Osteocyte (in vitro differentiated cells): Measurements from ENCODE around the gene SLC35F3. TPM values are rescaled to one million over a fixed set of nuclear protein-coding genes. Genes with fewer than 3 reads are reported as not detected.

ENCODE experiments used
- DNase-seq: peaks from one replicate; pipeline ENCODE4 v3.0.0; 2021; ENCODE audit warnings: mixed read lengths; ENCODE audit not compliant: unreplicated experiment; ENCODE audit errors: extremely low spot score
- H3K27ac Mint-ChIP-seq: one replicate; pipeline ENCODE4 v1.8.0; 2021; ENCODE audit warnings: mild to moderate bottlenecking, mixed read lengths; ENCODE audit not compliant: unreplicated experiment
- H3K27me3 Mint-ChIP-seq: one replicate; pipeline ENCODE4 v1.8.0; 2021; ENCODE audit warnings: mixed read lengths; ENCODE audit not compliant: unreplicated experiment
- H3K36me3 Mint-ChIP-seq: one replicate; pipeline ENCODE4 v1.8.0; 2021; ENCODE audit warnings: mixed read lengths; ENCODE audit not compliant: unreplicated experiment
- H3K4me1 Mint-ChIP-seq: one replicate; pipeline ENCODE4 v1.8.0; 2021; ENCODE audit warnings: mixed read lengths; ENCODE audit not compliant: unreplicated experiment
- H3K4me3 Mint-ChIP-seq: one replicate; pipeline ENCODE4 v1.8.0; 2021; ENCODE audit warnings: mild to moderate bottlenecking, moderate library complexity, mixed read lengths; ENCODE audit not compliant: unreplicated experiment
- H3K9me3 Mint-ChIP-seq: one replicate; pipeline ENCODE4 v1.8.0; 2021; ENCODE audit warnings: mixed read lengths; ENCODE audit not compliant: unreplicated experiment
- total RNA-seq: library from RNA; stranded (reverse); gene quantifications from 2 replicates; pipeline ENCODE4 v1.2.1, GENCODE V29; 2021
- TF ChIP-seq, protein P1 (sequence below): fragments of 200-600 bp; sonication (generic); IDR thresholded peaks from 2 replicates; pipeline ENCODE4 v1.5.0; 2021; ENCODE audit warnings: antibody characterized with exemption, mild to moderate bottlenecking, moderate library complexity

SLC35F3 gene
- total RNA-seq, 1 donor from 2014 or later, result not detected

DNA sequence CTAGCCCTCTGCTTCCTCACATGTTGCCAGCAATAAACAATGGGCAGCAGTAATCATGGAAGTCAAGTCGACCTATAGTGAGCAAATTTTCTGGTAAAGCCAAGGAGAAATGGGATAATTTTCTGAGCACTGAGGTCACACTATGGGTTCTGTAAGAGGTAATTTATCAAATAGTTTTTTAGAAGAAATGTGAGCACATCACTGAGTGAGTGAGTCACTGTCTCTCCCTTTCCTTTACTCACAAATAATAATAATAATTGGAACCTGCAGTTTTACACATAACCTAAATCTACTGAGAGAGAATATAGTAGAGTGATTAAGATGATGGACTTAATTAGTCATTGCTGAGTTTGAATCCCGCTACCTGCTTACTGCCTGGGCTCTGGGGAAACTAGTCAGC lies 23.6 kb downstream of the SLC35F3 start:
- Mint-ChIP-seq H3K36me3 (no peaks in the 10 kb centered on the region), H3K27ac (no peak overlapping the region), H3K9me3 (peaks cover 13% of the 10 kb centered on the region), H3K4me1 (no peaks in the 10 kb centered on the region), H3K27me3 (no peaks in the 10 kb centered on the region), H3K4me3 (no peak overlapping the region)
- TF ChIP-seq, protein P1, sequence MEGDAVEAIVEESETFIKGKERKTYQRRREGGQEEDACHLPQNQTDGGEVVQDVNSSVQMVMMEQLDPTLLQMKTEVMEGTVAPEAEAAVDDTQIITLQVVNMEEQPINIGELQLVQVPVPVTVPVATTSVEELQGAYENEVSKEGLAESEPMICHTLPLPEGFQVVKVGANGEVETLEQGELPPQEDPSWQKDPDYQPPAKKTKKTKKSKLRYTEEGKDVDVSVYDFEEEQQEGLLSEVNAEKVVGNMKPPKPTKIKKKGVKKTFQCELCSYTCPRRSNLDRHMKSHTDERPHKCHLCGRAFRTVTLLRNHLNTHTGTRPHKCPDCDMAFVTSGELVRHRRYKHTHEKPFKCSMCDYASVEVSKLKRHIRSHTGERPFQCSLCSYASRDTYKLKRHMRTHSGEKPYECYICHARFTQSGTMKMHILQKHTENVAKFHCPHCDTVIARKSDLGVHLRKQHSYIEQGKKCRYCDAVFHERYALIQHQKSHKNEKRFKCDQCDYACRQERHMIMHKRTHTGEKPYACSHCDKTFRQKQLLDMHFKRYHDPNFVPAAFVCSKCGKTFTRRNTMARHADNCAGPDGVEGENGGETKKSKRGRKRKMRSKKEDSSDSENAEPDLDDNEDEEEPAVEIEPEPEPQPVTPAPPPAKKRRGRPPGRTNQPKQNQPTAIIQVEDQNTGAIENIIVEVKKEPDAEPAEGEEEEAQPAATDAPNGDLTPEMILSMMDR, result no peak
- no peak for DNase-seq

DNA sequence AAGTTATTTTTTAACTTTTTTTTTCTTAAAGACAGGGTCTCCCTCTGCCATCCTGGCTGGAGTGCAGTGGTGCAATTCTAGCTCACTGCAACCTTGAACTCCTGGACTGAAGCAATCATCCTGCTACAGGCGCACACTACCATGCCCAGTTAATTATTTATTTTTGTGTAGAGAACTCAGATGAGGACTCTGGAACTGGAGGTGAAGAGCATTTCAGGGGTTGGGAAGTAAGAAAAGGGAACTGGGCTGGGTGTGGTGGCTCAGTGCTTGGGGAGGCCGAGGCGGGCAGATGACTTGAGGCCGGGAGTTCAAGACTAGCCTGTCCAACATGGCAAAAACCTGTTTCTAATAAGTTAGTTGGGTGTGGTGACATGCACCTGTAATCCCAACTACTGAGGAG lies 28.9 kb downstream of the SLC35F3 start:
- H3K27ac Mint-ChIP-seq, result no peak overlapping the region
- no peak overlapping the region for H3K4me3 Mint-ChIP-seq
- TF ChIP-seq, protein P1, result no peak
- H3K36me3 Mint-ChIP-seq, result no peaks in the 10 kb centered on the region
- peaks cover 7% of the 10 kb centered on the region for H3K9me3 Mint-ChIP-seq
- no peak for DNase-seq
- no peaks in the 10 kb centered on the region for H3K27me3 Mint-ChIP-seq
- no peaks in the 10 kb centered on the region for H3K4me1 Mint-ChIP-seq

DNA sequence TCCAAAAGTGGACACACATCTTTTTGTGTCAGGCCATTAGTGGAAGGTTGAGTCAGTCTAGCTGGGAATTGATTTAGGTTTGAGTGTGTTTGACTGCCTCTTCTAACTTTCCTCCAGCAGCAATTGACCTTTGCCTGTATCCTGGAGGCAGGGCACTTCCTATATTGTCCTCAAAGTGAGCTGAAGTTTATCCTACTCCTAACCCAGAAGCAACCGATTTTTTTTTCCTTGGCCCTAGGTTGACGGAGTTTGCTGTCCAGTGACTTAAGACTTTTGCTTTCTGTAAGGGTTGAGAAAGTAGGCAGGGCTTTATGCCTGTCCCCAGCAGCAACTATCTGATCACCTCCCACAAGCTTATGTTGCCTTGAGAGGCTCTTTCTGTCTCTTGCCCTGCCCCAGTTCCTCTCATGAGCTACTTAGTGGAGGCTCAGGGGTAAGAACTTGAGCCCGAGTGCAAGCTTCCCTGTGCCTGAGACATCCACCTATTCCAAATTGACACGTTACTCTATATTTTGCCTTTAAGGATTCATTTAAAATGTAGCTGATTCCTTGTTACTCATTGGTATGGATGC lies 30.9 kb downstream of the SLC35F3 start:
- H3K9me3 Mint-ChIP-seq, result no peaks in the 10 kb centered on the region

DNA sequence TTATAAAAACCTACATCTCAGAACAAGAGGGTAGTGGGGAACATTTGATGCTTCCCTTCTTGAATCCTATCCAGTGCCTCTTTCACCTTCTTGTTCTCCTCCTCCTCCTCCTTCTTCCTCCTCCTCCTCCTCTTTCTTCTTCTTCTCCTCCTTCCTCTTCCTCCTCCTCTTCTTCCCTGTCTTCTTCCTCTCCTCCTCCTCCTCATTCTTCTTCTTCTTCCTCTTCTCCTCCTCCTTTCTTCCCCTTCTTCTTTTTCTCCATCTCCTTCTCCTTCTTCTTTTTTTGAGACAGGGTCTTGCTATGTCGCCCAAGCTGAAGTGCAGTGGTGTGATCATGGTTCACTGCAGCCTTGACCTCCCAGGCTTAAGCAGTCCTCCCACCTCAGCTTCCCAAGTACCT lies 31.9 kb downstream of the SLC35F3 start:
- Mint-ChIP-seq H3K4me3 (no peak overlapping the region), H3K27me3 (no peaks in the 10 kb centered on the region), H3K4me1 (no peaks in the 10 kb centered on the region), H3K36me3 (no peaks in the 10 kb centered on the region), H3K9me3 (no peaks in the 10 kb centered on the region), H3K27ac (no peak overlapping the region)
- no peak for DNase-seq
- TF ChIP-seq, protein P1, result no peak

More for the DNA sequence above, 30.9 kb downstream of the SLC35F3 start:
- TF ChIP-seq, protein P1, result no peak
- Mint-ChIP-seq H3K36me3 (no peaks in the 10 kb centered on the region), H3K27me3 (no peaks in the 10 kb centered on the region), H3K4me3 (no peak overlapping the region), H3K27ac (no peak overlapping the region), H3K4me1 (no peaks in the 10 kb centered on the region)
- DNase-seq, result no peak

- Mint-ChIP-seq H3K4me3 (no peak overlapping the region), H3K4me1 (no peaks in the 10 kb centered on the region), H3K27ac (no peak overlapping the region), H3K36me3 (no peaks in the 10 kb centered on the region), H3K9me3 (no peaks in the 10 kb centered on the region), H3K27me3 (no peaks in the 10 kb centered on the region)
- no peak for DNase-seq
- TF ChIP-seq, protein P1, result no peak
Observed at GRCh38 chr1:233936842-233937241, 32.4 kb downstream of the SLC35F3 start.
